Stimulated activated CD8-positive, alpha-beta memory T cell treated with anti-CD3 and anti-CD28 coated beads, Interleukin-12 subunit alpha, Interleukin-12 subunit beta, amount 100 ng/mL, for 24 hours (primary cell): Measurements from ENCODE around the gene ENOPH1.
"Not testable (repeated sequence)": the region's sequence is repeated elsewhere in the genome, so short reads cannot be mapped to it uniquely, and the experiment has no call there.

Experiments
- DNase-seq: peaks from one replicate; pipeline ENCODE4 v3.0.0-alpha.2; 2020; ENCODE audit errors: extremely low read depth

Gene ENOPH1

GRCh38 chr4:82469791-82470345 lies 39.5 kb downstream of the ENOPH1 start:
- no peak for DNase-seq

GRCh38 chr4:82473080-82473479 lies 42.7 kb downstream of the ENOPH1 start:
- not testable (repeated sequence) for DNase-seq

DNA sequence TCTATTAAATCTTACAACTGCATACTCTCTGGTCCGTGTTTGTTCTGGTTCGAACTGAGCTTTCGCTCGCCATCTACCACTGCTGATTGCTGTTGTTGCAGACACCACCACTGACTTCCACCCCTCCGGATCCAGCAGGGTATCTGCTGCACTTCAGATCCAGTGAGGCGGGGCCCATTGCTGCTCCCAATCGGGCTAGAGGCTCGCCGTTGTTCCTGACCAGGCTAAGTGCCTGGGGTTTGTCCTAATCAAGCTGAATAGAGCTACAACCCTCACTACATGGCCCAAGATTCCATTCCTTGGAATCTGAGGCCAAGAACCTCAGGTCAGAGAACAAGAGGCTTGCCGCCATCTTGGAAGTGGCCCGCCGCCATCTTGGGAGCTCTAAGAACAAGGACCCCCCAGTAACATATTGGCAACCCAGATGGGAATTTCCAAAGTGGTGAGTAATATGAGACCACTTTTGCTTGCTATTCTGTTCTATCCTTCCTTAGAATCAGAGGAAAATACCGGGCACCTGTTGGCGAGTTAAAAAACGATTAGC lies 43.3 kb downstream of the ENOPH1 start:
- no peak for DNase-seq

DNA sequence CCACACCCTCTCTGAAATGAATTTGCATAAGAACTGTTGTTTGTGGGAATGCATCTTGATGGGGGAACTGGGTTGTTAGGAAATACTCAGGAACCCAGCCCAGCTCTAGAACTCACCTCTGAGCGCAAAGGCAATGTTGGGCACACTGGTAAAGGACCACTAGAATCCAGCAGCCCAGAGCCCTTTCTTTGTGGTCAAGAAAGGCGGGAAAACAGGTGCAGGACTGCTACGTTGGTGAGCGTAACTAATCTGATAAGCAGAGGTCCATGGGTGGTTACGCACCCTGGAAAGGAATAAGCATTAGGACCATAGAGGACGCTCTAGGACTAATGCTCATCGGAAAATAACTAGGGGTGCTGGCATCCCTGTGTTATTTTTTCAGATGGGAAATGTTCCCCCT lies 45.5 kb downstream of the ENOPH1 start:
- DNase-seq = not testable (repeated sequence)

DNA sequence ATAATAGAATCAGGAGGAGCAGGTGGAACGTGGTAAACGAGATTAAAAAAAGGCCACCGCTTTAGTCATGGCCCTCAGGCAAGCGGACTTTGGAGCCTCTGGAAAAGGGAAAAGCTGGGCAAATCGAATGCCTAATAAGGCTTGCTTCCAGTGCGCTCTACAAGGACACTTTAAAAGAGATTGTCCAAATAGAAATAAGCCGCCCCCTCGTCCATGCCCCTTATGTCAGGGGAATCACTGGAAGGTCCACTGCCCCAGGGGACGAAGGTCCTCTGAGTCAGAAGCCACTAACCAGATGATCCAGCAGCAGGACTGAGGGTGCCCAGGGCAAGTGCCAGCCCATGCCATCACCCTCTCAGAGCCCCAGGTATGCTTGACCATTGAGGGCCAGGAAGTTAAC lies 47.1 kb downstream of the ENOPH1 start:
- DNase-seq = not testable (repeated sequence)

GRCh38 chr4:82479562-82479961 lies 49.2 kb downstream of the ENOPH1 start:
- DNase-seq = no peak

DNA sequence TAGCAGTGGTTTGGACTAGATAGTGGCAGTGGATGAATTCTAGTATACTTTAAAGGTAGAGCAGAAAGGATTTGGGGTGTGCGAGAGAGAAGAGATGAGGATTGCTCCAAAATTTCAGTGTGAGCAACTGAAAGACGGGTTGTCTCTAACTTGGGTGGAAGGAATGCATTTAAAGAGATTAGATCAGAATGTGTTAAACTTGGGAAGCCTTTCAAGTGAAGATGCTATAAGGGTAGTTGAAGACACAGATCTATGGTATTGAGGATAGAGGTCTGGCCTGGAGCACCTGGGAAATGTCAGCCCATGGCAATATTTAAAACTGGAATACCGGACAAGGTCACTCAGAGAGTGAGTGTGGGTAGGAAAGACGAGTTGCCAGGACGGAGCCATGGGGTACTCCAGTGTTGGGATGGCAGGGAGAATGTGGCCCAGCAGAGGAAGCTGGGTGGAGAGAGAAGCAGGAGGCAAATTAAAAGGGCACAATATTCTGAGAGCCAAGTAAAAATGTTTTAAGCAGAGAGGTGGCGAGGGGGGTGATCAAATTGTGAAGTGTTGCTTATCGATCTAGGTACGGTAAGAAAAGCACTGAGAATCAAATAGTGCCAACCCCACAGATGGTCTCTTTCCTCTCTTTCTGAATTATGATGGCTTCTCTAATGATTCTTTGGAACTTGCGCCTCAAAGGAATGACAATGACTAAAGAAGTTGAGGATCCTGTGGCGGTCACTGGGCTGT lies 50.5 kb downstream of the ENOPH1 start:
- DNase-seq = no peak

DNA sequence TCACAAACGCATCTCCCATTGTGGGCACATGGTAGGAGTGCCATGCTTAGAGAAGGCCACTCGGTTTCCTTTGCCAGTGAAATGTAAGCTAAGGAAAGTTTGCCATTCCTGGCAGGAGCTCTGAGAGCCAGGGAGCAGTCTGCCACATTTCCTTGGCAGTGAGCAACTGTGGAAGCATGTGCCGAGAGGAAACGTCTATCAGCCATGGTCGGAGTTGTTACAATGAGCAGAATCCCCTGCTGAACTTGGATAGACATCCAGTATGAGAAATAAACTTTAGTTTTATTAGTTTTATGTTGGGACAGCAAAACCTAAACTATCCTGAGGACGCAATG lies 51.1 kb downstream of the ENOPH1 start:
- DNase-seq = no peak

DNA sequence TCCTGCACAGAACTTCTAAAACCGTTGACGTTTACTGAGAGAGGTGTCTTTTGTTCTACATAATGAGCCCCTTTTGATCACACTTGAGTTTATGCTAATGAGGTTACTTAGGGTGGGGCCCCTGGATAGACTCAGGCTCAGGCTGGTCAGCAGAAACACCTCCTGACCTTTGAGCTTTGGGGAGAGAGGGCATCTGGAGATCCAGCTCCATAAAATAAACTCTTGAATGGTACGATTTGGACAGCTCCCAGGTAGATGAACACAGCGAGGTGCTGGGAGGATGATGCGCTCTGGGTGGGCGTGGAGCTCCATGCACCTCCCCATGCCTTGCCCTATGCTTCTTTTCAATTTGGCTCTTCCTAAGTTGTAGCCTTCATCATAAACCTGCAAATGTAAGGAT lies 52.0 kb downstream of the ENOPH1 start:
- no peak for DNase-seq

DNA sequence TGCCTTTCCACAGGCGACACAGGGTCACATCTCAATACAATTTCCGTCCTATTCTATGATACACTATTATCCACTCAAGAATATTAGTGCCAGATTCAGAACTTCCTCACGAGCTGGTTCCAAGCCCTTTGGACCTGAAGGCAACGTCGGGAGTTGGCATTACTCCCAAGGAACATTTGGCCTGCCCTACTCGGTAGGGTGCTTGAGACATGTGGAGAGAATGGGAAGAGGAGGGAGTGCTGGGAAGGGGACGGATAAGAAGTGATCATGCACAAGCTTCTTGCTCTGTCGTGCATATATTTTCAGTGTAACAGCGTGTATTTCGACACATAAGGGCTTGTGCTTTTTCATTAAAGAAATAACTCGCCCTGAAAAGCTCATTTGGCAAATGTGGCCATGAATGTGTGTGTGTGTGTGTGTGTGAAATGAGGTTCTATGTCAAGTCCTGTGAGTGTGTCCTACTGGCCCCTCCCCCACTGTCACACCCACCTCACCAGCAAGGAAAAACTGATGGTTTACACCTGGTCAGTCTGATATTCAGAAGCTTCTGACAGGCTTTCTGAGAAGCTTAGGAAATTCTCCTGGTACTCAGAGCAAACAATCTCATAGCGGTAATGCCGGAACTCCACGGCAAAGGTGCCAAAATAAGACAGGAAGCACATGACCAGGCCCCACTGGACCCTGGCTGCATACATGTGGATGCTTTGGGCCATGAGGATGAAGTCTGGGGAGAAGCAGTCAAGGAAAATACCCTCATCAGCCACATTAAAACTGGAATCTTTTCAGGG lies 54.8 kb downstream of the ENOPH1 start:
- DNase-seq = no peak

DNA sequence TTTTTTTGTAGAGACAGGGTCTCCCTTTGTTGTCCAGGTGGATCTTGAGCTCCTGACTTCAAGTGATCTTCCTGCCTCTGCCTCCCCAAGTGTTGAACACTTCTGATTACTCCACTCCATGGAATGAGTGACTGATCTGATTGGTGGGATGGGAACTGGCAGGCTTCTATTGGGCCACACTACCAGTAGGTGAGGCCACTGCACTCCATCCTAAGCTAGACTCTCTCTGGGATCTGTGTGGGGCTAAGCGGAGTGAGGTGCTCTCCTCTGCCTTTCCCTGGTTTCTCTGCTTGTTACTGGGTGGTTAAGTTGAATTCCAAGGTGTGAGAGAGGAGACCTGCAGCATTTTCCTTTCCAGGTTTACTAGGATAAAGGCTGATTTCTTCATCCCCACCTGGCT lies 58.7 kb downstream of the ENOPH1 start:
- DNase-seq = no peak

DNA sequence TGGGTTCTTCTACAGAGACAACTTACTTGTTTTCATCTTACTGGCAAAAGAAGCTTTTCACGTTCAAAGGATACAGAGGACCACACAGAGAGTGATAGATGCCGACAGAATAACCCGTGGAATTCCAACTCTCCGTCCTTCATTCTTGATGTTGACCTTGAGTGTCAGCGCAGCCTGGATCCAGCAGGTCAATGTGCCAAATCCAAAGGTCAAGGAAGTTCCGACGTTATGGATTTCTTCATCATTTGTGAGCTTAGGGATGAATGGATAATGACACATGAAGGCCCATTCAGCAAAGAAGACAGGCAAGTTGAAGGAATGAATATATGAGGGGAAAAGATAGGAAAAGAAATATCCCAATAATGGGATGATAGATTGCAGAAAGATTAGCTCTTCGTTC lies 59.6 kb downstream of the ENOPH1 start:
- no peak for DNase-seq

DNA sequence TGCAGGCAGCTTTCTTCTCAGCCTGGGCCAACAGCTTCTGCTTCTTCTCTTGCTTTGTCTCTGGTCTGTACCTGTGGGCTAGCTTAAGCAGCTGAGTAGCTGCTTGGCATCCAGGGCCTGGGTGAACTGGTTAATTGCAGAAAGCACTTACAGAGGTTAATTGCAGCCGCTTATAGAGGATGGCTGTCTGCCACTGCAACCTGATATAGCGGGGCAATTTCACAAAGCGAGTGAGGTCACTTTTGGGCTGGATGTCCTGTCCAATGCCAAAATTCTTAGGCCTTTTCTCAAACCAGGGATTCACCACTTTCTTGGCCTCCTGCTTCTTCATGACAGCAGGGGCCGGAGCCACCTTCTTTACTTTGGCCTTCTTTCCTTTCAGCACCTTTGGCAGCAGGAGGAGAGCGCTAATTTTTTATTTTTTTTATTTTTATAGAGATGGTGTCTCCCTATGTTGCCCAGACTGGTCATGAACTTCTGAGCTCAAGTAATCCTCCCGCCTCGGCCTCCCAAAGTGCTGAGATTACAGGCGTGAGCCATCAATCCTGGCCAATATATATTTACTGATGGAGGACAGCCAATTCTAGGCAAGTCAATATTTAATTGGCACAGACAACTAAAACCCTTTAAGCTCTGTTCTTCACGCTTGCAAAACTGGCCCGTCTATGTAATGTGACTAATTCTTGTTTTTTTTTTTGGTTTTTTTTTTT lies 61.0 kb downstream of the ENOPH1 start:
- DNase-seq = no peak

GRCh38 chr4:82493721-82494425 lies 63.5 kb downstream of the ENOPH1 start:
- DNase-seq = no peak

- DNase-seq = no peak
Measured at GRCh38 chr4:82495666-82496065, 65.3 kb downstream of the ENOPH1 start.

DNA sequence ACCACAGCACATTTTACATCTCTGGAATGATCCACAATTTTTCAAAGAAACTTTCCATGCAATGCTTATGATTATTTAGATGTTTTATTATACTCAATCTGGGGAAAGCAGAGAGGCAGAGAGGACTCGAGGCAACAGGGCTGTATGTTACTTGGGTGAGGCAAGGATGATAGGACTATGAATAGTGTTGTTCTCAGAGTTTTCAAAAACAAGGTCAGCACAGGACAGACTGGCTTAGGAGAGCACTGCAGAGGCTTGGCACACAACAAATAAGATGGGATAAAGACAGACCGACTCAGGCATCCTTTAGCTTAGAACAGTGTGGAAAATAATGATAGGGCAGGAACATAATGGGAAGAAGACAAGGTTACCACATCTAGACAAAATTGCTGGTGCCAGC lies 66.0 kb downstream of the ENOPH1 start:
- DNase-seq = no peak

GRCh38 chr4:82499738-82500434 lies 69.5 kb downstream of the ENOPH1 start:
- no peak for DNase-seq

DNA sequence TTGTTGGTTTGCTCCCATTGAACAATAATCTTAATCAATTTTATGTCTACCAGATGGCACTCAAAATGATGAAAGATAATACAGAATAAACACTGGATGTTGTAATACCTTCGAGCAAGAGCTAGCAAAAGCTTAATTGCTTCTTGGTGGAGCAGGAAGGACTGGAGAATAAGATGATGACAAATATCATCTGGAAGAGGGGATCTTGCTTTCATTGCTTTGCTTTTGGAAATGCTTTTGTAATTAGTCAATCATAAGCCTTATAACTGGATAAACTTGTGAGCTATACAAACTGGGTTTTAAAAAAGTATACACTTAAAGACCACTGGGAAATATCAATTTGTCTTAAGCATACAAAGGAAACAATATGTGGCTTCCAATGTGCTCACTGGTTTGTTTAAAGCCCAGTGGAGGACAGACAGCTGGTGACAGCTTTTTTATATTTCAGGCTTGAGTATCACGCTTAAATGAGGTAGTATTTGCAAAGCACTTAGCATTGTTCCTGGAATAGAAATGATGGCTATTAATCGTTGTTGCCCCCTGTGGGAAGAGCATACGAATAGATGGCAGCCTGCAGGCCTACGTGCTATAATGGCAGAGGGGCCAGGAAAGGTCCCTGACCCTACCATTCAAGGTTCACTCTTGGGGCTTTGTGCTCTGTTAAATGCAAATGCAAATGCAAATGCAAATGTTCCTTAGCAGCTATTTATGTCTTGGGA lies 70.2 kb downstream of the ENOPH1 start:
- no peak for DNase-seq

GRCh38 chr4:82501154-82501442 lies 70.7 kb downstream of the ENOPH1 start:
- no peak for DNase-seq

DNA sequence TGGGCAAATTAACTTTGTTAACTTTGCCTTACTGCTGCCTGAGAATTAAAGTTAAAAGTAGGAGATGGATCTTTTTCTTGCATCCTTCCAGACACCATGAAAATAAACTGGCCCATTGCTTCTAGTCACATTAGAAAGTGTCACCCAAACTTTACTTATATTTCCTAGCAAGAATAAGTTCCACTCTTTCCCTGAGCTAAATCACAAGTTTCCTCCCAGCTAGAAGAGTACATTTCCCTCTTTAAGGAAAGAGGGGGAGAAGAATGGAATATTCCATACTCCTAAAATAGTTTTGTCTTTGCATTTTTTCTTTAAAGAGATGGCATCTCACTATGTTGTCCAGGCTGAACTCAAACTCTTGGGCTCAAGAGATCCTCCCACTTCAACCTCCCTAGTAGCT lies 77.6 kb downstream of the ENOPH1 start:
- no peak for DNase-seq
